ENCODE measurements around the gene RHBDD1.
A peak's percentile ranks its signal among the peaks of the same experiment; 100 is the strongest.

The RHBDD1 gene

GRCh38 chr2:226835796-226836547, at the start of gene RHBDD1:
Gene RHBDD1 (plus strand): TSS chr2:226836054. CDS start chr2:226864694, 28,640 bp downstream.
- peak; percentile 97 for DNase-seq
- TF ChIP-seq GATA1 (IDR thresholded peaks at IDR 0.05; ENCODE audit: low read depth, low read length) (no peak), POLR2A (IDR thresholded peaks at IDR 0.05; ENCODE audit: low read length) (peak; percentile 98)

GRCh38 chr2:226788064-226788463, 47.8 kb upstream of the RHBDD1 start:
- no peak for DNase-seq
- no peak for TF ChIP-seq GATA1 (IDR thresholded peaks at IDR 0.05; ENCODE audit: low read depth, low read length)
- no peak for TF ChIP-seq POLR2A (IDR thresholded peaks at IDR 0.05; ENCODE audit: low read length)

DNA sequence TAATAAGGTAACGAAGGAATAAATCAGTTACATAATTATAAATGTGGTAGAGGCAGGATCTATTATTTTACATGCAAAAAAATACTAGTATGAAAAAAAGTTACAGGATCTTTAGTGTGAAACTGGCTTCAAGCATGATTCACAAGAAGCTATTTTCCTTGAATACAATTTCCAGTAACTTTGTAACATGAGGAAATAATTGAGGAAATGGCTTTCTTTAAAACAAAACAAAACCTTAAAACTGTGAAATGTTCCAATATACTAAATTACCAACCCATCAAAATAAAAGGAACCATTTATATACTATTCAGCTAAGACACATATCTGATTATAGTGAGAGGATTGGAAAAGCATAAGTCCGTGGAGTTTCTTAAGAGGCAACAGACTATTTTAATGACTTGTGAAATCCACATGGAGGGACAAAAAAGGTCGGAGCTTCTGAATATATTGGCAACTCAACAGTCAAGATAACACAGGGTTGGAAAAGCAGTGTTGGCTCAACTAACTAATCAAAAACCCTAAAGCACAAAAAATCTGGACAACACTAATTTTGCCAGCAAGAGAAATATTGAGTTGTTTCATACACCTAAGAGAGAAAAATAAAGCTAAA, 46.9 kb upstream of the RHBDD1 start:
- no peak for DNase-seq
- TF ChIP-seq GATA1 (IDR thresholded peaks at IDR 0.05; ENCODE audit: low read depth, low read length) (no peak), POLR2A (IDR thresholded peaks at IDR 0.05; ENCODE audit: low read length) (no peak)

- no peak for DNase-seq
- no peak for TF ChIP-seq GATA1 (IDR thresholded peaks at IDR 0.05; ENCODE audit: low read depth, low read length)
- no peak for TF ChIP-seq POLR2A (IDR thresholded peaks at IDR 0.05; ENCODE audit: low read length)
Observed at GRCh38 chr2:226790011-226790410, 45.8 kb upstream of the RHBDD1 start.

DNA sequence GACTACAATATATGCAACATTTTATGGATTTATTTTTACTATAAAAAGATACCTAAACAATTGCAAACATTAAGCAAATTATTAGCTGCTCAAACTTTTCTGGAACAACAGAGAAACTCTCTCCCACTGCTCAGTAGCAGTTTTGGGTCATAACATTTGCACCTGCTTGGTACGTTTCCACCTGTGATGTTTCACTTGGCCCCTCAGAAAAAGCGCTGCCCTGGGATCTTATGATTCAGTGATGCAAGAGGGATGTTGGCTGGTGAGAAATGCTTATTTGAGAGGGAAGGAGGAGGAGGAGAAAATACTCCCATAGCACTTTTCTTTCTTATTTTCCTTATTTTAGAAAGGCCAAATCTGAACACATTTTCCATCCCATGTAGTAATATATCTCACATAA, 45.4 kb upstream of the RHBDD1 start:
- no peak for TF ChIP-seq POLR2A (IDR thresholded peaks at IDR 0.05; ENCODE audit: low read length)
- no peak for TF ChIP-seq GATA1 (IDR thresholded peaks at IDR 0.05; ENCODE audit: low read depth, low read length)
- DNase-seq: no peak

DNA sequence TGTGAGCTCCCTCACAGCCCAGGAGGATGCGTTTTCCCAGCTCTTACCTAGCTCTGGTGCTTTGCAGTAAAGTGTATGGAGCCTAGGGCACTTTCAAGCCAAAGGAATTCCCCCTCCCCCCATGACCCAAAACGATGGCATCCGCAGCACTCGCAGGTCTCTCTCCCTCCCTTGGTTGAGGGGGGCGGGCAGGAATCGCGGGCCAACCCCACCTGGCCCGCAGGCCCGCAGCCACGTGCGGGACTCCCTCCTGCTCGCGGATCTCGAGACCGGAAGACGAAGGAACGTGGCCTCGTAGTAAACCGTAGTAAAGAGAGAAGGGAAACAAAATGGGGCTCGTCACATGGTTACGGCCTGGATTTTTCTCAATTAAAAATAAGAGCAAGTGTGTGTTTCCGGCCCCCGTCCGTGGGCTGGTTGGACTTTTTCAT, 44.8 kb upstream of the RHBDD1 start:
- DNase-seq: peak in 1 of 2 experiments; percentile 78
- TF ChIP-seq GATA1 (IDR thresholded peaks at IDR 0.05; ENCODE audit: low read depth, low read length) (no peak), POLR2A (IDR thresholded peaks at IDR 0.05; ENCODE audit: low read length) (no peak)

DNA sequence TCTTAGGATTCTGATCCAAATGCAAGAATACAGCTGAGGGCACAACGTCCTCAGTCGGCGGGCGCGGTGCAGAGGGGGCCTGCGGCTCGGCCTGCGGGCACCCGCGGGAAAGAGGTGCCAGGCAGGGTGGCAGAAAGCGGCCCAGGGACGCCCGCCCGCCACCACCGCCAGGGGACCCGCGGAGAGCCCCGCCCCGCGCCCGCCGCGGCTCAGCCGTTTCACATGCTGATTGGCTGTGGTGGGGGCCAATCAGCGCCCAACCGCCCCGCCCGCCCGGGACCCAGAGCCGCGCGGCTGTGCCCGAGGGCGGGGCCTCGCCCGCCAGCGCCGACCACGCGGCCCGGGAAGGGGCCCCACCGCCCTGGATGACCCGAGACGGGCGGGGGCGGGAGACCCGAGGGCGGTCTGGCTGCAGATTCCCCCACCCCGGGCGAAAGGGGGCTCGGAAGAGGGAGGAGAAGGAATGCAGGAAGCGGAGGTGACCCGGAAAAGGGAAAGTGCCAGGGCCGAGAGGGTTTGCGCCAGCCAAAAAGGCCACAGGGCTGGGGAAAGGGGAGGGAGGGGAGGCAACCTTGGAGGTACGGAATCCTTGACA, 44.3 kb upstream of the RHBDD1 start:
- no peak for TF ChIP-seq GATA1 (IDR thresholded peaks at IDR 0.05; ENCODE audit: low read depth, low read length)
- TF ChIP-seq POLR2A (IDR thresholded peaks at IDR 0.05; ENCODE audit: low read length): peak; percentile 66
- DNase-seq: peak; percentile 91 to 93

DNA sequence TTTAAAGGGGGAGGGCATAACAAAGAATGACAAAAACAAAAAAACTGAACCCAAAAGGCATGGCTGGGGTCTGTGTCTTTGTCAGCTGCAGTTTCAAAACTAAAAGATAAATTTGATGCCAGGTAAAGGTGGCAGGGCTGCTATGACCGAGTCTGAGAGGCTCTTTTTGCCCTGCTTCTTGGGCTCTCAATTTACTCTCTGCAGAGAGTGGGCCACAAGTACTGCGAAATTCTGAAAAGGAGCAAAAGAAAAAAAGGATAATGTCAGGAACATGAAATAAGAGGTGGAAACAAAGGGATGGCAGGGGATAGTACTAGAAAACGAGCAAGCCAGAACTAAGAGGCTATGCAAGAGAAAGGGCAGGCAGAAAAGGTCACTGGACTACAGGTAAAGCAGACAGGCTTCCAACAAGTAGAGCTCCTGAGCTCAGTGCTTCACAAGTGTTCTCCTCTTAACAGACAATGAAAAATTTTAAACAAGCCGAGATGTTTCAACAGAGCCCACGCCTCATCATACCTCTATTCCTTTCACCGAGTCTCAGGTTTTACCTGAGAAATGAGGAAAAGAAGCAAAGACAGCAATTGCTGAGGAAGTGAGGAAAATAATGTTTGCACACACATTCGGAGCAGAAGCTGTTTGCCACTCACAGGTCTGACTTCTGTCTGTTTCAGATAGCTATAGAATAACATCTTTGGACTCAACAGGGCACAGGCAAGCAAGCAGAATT, 43.5 kb upstream of the RHBDD1 start:
- no peak for DNase-seq
- TF ChIP-seq POLR2A (IDR thresholded peaks at IDR 0.05; ENCODE audit: low read length) (no peak), GATA1 (IDR thresholded peaks at IDR 0.05; ENCODE audit: low read depth, low read length) (no peak)

- no peak for DNase-seq
- TF ChIP-seq GATA1 (IDR thresholded peaks at IDR 0.05; ENCODE audit: low read depth, low read length): no peak
- no peak for TF ChIP-seq POLR2A (IDR thresholded peaks at IDR 0.05; ENCODE audit: low read length)
Observed at GRCh38 chr2:226793646-226794045, 42.2 kb upstream of the RHBDD1 start.

DNA sequence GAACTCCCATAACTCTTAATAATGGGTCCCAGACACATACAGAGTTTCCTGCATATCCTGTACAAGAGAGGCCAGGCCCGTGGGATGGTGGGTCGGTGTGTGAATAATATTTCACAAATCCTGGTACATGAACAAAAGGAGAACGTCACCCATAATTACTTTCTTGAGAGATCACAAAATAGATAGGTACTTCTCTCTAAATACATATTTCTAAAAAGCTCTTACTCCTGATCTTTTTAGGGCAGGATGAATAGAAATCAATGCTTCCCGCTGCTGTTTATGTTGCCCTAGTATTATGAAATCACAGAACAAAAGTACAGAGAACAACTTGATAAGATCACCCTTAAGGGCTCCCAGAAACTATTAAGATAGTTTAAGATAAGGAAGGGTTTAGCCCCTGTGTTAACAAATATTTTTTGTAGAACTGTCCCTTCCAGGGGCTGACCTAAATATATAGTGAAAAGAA, 41.6 kb upstream of the RHBDD1 start:
- DNase-seq: no peak
- TF ChIP-seq GATA1 (IDR thresholded peaks at IDR 0.05; ENCODE audit: low read depth, low read length): no peak
- no peak for TF ChIP-seq POLR2A (IDR thresholded peaks at IDR 0.05; ENCODE audit: low read length)

- TF ChIP-seq GATA1 (IDR thresholded peaks at IDR 0.05; ENCODE audit: low read depth, low read length): no peak
- TF ChIP-seq POLR2A (IDR thresholded peaks at IDR 0.05; ENCODE audit: low read length): no peak
- no peak for DNase-seq
Observed at GRCh38 chr2:226794751-226795171, 41.1 kb upstream of the RHBDD1 start.

GRCh38 chr2:226795281-226796011, 40.4 kb upstream of the RHBDD1 start:
- no peak for DNase-seq
- no peak for TF ChIP-seq GATA1 (IDR thresholded peaks at IDR 0.05; ENCODE audit: low read depth, low read length)
- no peak for TF ChIP-seq POLR2A (IDR thresholded peaks at IDR 0.05; ENCODE audit: low read length)

Measured in erythroblast (primary cell).